ENCODE measurements around the gene YARS1. TPM values are rescaled to one million over a fixed set of nuclear protein-coding genes. Genes with fewer than 3 reads are reported as not detected.
A peak's percentile ranks its signal among the peaks of the same experiment; 100 is the strongest.

YARS1 gene
- total RNA-seq, 4 donors from 2014 or later: 37.8 to 59.4 (median 55.9) TPM

DNA sequence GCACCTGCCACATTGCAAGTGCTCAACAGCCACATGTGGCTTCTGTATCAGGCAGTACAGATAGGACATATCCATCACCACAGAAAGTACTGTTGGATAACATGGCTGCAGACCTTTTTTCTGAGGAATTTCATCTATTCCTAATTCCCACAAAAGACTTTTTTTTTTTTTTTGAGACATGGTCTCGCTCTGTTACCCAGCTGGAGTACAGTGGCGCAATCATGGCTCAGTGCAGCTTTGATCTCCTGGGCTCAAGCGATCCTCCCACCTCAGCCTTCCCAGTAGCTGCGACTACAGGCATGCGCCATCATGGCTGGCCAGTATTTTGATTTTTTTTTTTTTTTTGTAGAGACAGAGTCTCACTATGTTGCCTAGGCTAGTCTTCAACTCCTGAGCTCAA, 33.3 kb downstream of the YARS1 start:
- in situ Hi-C loops (cut with MboI; ENCODE audit: low sequenced_read_pairs in 4 of 4): no loop called here
- peaks cover 0 to 2% of the 10 kb centered on the region in 2 donors for H3K4me1 ChIP-seq
- TF ChIP-seq, protein P1, sequence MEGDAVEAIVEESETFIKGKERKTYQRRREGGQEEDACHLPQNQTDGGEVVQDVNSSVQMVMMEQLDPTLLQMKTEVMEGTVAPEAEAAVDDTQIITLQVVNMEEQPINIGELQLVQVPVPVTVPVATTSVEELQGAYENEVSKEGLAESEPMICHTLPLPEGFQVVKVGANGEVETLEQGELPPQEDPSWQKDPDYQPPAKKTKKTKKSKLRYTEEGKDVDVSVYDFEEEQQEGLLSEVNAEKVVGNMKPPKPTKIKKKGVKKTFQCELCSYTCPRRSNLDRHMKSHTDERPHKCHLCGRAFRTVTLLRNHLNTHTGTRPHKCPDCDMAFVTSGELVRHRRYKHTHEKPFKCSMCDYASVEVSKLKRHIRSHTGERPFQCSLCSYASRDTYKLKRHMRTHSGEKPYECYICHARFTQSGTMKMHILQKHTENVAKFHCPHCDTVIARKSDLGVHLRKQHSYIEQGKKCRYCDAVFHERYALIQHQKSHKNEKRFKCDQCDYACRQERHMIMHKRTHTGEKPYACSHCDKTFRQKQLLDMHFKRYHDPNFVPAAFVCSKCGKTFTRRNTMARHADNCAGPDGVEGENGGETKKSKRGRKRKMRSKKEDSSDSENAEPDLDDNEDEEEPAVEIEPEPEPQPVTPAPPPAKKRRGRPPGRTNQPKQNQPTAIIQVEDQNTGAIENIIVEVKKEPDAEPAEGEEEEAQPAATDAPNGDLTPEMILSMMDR (IDR thresholded peaks at IDR 0.05 in 4 of 5, conservative IDR thresholded peaks at IDR 0.05 in 1 of 5): no peak
- TF ChIP-seq POLR2A (IDR thresholded peaks at IDR 0.05): no peak
- ATAC-seq (no peak), DNase-seq (no peak)
- no peak overlapping the region for H3K4me3 ChIP-seq
- no peaks in the 10 kb centered on the region for H3K27me3 ChIP-seq
- H3K36me3 ChIP-seq: peaks cover 4 to 98% of the 10 kb centered on the region in 2 donors
- intact Hi-C loops (cut with DNase I; ENCODE audit: low total_unique reads): no loop called here
- H3K27ac ChIP-seq: no peak overlapping the region
- no peaks in the 10 kb centered on the region for H3K9me3 ChIP-seq

DNA sequence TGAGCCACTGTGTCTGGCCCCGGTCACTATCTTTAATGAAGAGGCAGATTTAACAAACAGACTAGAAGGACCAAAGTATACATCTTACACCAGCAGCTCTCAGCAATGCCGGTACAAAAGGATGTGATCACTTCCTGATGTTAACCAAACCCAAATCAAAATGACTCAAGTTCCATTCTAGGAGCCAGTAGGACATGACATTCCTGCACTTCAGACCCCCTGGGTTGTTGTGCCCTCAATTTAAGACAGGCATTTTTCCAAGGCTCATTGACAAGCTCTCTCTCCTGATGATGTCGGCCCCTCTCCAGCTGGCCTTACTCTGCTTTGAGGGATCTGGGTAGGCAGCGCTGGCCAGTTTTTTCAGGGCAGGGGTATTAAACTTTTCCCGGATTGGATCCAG, 35.1 kb downstream of the YARS1 start:
- Histone ChIP-seq H3K27ac (no peak overlapping the region), H3K4me1 (no peaks in the 10 kb centered on the region), H3K27me3 (no peaks in the 10 kb centered on the region), H3K4me3 (no peak overlapping the region), H3K9me3 (no peaks in the 10 kb centered on the region), H3K36me3 (peaks cover 0 to 99% of the 10 kb centered on the region in 2 donors)
- in situ Hi-C loops (cut with MboI; ENCODE audit: low sequenced_read_pairs in 4 of 4) (no loop called here), intact Hi-C loops (cut with DNase I; ENCODE audit: low total_unique reads) (no loop called here)
- TF ChIP-seq POLR2A (IDR thresholded peaks at IDR 0.05): no peak
- TF ChIP-seq, protein P1 (IDR thresholded peaks at IDR 0.05 in 4 of 5, conservative IDR thresholded peaks at IDR 0.05 in 1 of 5): no peak
- DNase-seq (no peak), ATAC-seq (no peak)

DNA sequence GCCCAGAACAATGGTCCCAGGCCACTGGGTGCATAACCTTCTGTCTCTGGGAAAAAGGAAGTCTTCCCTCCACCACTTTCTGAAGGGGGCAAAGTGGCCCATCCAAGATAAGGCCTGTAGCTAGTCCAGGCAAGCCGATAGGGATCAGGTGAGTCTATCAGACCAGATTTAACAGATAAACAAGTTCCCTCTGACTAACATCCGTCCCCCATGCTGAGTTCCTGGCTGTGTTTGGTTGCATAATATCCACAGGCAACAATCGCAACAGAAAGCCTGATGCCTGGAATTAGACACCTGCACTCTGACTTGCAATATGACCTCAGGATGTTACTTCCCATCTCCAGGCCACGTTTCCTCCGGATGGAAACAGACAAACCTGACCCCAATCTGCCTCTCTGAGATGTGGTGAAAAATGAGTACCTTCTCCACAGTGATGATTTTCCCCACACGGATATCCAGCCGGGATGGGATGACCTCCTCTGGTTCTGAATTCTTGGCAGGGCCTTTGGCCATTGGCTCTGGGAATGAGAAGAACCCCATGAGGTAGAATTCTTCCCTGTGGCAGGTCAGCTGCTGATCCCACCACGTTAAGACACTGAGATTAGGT, 36.4 kb downstream of the YARS1 start:
- in situ Hi-C loops (cut with MboI; ENCODE audit: low sequenced_read_pairs in 4 of 4): no loop called here
- no peak for ATAC-seq

DNA sequence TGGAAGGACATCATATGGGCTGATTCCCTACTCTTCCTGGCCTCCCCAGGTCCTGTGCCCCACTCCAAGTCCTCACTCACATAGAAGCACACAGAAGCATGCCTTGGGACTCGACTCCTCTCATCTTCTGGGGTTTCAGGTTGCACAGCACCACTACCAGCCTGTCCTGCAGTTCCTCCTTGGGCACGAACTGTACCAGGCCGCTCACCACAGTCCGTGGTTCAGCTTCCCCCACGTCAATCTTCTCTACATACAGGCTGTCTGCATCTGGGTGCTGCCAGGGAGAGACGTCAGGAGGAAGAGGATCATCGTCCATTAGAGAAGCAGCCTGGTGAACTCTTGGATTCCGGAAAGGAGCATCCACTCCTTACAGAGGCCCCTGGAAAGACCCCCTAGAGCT, 37.2 kb downstream of the YARS1 start:
- in situ Hi-C loops (cut with MboI; ENCODE audit: low sequenced_read_pairs in 4 of 4) (no loop called here), intact Hi-C loops (cut with DNase I; ENCODE audit: low total_unique reads) (no loop called here)
- Histone ChIP-seq H3K4me3 (no peak overlapping the region), H3K27ac (no peak overlapping the region), H3K9me3 (no peaks in the 10 kb centered on the region), H3K27me3 (no peaks in the 10 kb centered on the region), H3K36me3 (peaks cover 0 to 99% of the 10 kb centered on the region in 2 donors), H3K4me1 (no peaks in the 10 kb centered on the region)
- ATAC-seq: peak in 1 of 2 donors; percentile 21
- TF ChIP-seq, protein P1 (IDR thresholded peaks at IDR 0.05 in 4 of 5, conservative IDR thresholded peaks at IDR 0.05 in 1 of 5): no peak
- no peak for TF ChIP-seq POLR2A (IDR thresholded peaks at IDR 0.05)
- DNase-seq: no peak

More for the DNA sequence above, 36.4 kb downstream of the YARS1 start:
- DNase-seq: no peak
- H3K4me1 ChIP-seq: no peaks in the 10 kb centered on the region
- H3K4me3 ChIP-seq: no peak overlapping the region
- no peak for TF ChIP-seq POLR2A (IDR thresholded peaks at IDR 0.05)
- TF ChIP-seq, protein P1 (IDR thresholded peaks at IDR 0.05 in 4 of 5, conservative IDR thresholded peaks at IDR 0.05 in 1 of 5): no peak
- intact Hi-C loops (cut with DNase I; ENCODE audit: low total_unique reads): no loop called here
- no peaks in the 10 kb centered on the region for H3K9me3 ChIP-seq
- H3K36me3 ChIP-seq: peaks cover 0 to 99% of the 10 kb centered on the region in 2 donors
- no peak overlapping the region for H3K27ac ChIP-seq
- no peaks in the 10 kb centered on the region for H3K27me3 ChIP-seq

DNA sequence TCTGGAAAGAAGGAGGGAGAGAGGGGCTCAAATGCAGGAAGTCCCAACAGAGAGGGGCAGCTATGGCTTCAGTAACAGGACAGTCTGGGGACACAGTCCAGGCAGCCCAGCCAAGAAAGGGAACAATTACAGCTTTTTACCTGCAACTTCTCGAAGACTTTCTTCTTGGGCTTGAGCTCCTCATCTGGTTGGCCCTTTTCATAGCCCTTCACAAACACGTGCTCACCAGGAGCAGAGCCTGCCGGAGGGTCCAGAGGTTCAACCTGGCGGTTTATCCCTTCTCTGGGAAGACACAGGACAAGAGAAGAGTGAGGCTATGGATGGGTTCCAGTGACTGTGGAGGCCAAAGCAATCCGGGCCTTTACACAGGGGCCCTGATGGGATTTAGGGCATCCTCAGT, 37.9 kb downstream of the YARS1 start:
- in situ Hi-C loops (cut with MboI; ENCODE audit: low sequenced_read_pairs in 4 of 4) (loop anchor here (5.0 to 10.0 kb wide), 4 partner anchors 64 to 254 kb away; no protein-coding TSS in a partner anchor), intact Hi-C loops (cut with DNase I; ENCODE audit: low total_unique reads) (no loop called here)
- Histone ChIP-seq H3K27ac (no peak overlapping the region), H3K4me3 (no peak overlapping the region), H3K27me3 (no peaks in the 10 kb centered on the region), H3K9me3 (no peaks in the 10 kb centered on the region), H3K4me1 (no peaks in the 10 kb centered on the region), H3K36me3 (peaks cover 0 to 98% of the 10 kb centered on the region in 2 donors)
- TF ChIP-seq, protein P1 (IDR thresholded peaks at IDR 0.05 in 4 of 5, conservative IDR thresholded peaks at IDR 0.05 in 1 of 5): no peak
- no peak for TF ChIP-seq POLR2A (IDR thresholded peaks at IDR 0.05)
- ATAC-seq (no peak), DNase-seq (no peak)
